Smooth muscle cell (in vitro differentiated cells): ENCODE measurements around the gene FGGY. TPM values are rescaled to one million over a fixed set of nuclear protein-coding genes. Genes with fewer than 3 reads are reported as not detected.

Source experiments
- DNase-seq: peaks from one replicate; lab custom pipeline; 2025; ENCODE audit not compliant: unreplicated experiment; lab: John Stamatoyannopoulos, UW
- H2AFZ ChIP-seq: fragments of 200-600 bp; sonication (generic); 2 replicates; pipeline ENCODE4 v1.6.0; 2016; ENCODE audit warnings: antibody characterized with exemption, low read depth, mild to moderate bottlenecking
- H3F3A ChIP-seq: fragments of 200-600 bp; sonication (generic); 2 replicates; pipeline ENCODE4 v1.6.0; 2017; ENCODE audit warnings: antibody characterized with exemption, low read depth
- H3K27ac ChIP-seq: fragments of 200-600 bp; sonication (generic); 2 replicates; pipeline ENCODE4 v1.5.1; 2016; ENCODE audit warnings: low read depth, mild to moderate bottlenecking
- H3K27me3 ChIP-seq: fragments of 200-600 bp; sonication (generic); 2 replicates; pipeline ENCODE4 v1.6.1; 2016; ENCODE audit warnings: low read depth, mild to moderate bottlenecking
- H3K36me3 ChIP-seq: fragments of 200-600 bp; sonication (generic); 2 replicates; pipeline ENCODE4 v1.5.1; 2016; ENCODE audit warnings: low read depth
- H3K4me1 ChIP-seq: fragments of 200-600 bp; sonication (generic); 2 replicates; pipeline ENCODE4 v1.5.1; 2016; ENCODE audit warnings: low read depth
- H3K4me2 ChIP-seq: fragments of 200-600 bp; sonication (generic); 2 replicates; pipeline ENCODE4 v1.6.0; 2016; ENCODE audit warnings: mild to moderate bottlenecking
- H3K4me3 ChIP-seq: fragments of 200-600 bp; sonication (generic); 2 replicates; pipeline ENCODE4 v1.5.1; 2016; ENCODE audit warnings: mild to moderate bottlenecking
- H3K79me2 ChIP-seq: fragments of 200-600 bp; sonication (generic); 2 replicates; pipeline ENCODE4 v1.6.0; 2016; ENCODE audit warnings: low read depth, mild to moderate bottlenecking
- H3K9ac ChIP-seq: fragments of 200-600 bp; sonication (generic); 2 replicates; pipeline ENCODE4 v1.6.0; 2016; ENCODE audit warnings: low read depth
- H3K9me3 ChIP-seq: fragments of 200-600 bp; sonication (generic); replicated peaks from 2 replicates; pipeline ENCODE4 v1.5.1; 2016; ENCODE audit warnings: low read depth
- H4K20me1 ChIP-seq: fragments of 200-600 bp; sonication (generic); 2 replicates; pipeline ENCODE4 v1.6.0; 2016; ENCODE audit warnings: low read depth
- WGBS: methylation state at CpG from one replicate; pipeline ENCODE4 v1.1.7; 2016; ENCODE audit warnings: low lambda C conversion rate; 5-methylcytosine and 5-hydroxymethylcytosine counted together
- polyA plus RNA-seq: library from polyadenylated mRNA; unstranded; fragments of >200 nt; fragmentation: Nextera tagmentation; extraction: Ambion mirVana; gene quantifications from 2 replicates; pipeline ENCODE4 v1.2.1, GENCODE V29; 2016
- total RNA-seq: library from RNA; depleted of rRNA; stranded (reverse); fragments of >200 nt; gene quantifications from 2 replicates; pipeline ENCODE4 v1.2.3, GENCODE V29; 2014
- TF ChIP-seq, protein P1 (sequence below): fragments of 200-600 bp; sonication (generic); IDR thresholded peaks from 2 replicates; pipeline ENCODE4 v1.5.1; 2017; ENCODE audit warnings: borderline replicate concordance, mild to moderate bottlenecking, antibody characterized with exemption; ENCODE audit not compliant: insufficient read depth, poor library complexity, severe bottlenecking

Gene FGGY
- total and polyA plus RNA-seq, 2 experiments from 2014 or later: 5.1 to 9.2 TPM

DNA sequence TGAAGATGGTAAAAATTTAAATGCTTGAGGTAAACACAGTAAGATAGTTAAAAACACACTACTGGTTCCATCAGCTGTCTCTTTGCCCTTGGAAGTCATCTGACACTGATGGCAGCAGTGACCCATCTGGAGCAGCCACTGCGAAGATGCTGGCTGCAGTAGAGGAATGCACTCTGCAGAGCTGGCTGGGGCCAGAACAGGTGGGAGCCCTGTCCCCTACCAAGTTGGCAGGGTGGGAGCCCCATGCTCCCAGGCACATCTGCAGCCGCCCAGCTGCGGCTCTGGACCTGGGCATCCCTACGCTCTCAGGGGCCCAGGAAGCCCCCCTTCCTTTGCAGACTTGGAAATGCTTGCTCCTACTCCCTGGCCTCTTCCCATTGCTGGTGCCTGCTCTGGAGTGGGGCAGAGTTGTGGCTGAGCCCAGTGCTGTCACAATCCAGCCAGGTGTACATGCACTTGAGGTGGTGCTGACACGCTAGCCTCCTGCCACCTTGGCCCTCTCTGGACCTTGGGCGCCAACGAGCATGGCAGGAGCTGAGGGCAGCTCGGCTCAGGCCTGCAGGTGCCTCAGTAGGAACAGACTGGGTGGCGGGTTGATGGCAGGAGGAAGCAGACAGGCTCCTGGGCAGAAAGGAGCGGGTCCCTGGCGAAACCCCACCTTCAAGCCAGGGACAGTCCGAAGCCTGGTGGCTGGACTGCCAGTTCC, 227.0 kb downstream of the FGGY start:
- Histone ChIP-seq H2AFZ (no peak overlapping the region), H3K4me3 (no peak overlapping the region), H3K27ac (no peak overlapping the region), H4K20me1 (no peaks in the 10 kb centered on the region), H3F3A (peaks cover 5% of the 10 kb centered on the region), H3K9me3 (no peaks in the 10 kb centered on the region), H3K27me3 (no peaks in the 10 kb centered on the region), H3K4me1 (no peaks in the 10 kb centered on the region), H3K9ac (no peak overlapping the region), H3K4me2 (no peak overlapping the region), H3K36me3 (no peaks in the 10 kb centered on the region), H3K79me2 (no peaks in the 10 kb centered on the region)
- TF ChIP-seq, protein P1, sequence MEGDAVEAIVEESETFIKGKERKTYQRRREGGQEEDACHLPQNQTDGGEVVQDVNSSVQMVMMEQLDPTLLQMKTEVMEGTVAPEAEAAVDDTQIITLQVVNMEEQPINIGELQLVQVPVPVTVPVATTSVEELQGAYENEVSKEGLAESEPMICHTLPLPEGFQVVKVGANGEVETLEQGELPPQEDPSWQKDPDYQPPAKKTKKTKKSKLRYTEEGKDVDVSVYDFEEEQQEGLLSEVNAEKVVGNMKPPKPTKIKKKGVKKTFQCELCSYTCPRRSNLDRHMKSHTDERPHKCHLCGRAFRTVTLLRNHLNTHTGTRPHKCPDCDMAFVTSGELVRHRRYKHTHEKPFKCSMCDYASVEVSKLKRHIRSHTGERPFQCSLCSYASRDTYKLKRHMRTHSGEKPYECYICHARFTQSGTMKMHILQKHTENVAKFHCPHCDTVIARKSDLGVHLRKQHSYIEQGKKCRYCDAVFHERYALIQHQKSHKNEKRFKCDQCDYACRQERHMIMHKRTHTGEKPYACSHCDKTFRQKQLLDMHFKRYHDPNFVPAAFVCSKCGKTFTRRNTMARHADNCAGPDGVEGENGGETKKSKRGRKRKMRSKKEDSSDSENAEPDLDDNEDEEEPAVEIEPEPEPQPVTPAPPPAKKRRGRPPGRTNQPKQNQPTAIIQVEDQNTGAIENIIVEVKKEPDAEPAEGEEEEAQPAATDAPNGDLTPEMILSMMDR: no peak
- WGBS: 99% methylated on average over 9 of the region's 12 CpGs
- no peak for DNase-seq

DNA sequence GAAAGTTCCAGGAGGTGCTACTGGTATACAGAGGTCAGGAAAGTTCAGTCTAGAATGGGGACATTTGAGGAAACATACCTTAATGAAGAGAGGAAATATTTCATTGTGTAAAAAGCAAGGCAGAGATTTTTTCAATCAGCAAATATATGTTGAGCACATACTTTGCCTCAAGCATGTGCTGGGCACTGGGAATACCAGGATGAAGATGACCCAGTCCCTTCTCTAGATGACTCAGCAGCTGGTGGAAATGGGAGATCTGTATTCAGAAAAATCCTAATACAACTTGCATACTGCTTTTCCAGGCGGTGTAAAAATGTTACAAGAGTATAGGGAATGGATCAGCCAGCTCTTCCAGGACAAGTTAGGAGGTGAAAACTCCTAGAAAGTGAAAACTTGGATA, 229.3 kb downstream of the FGGY start:
- no peak for DNase-seq
- Histone ChIP-seq H3K27me3 (no peaks in the 10 kb centered on the region), H3K27ac (no peak overlapping the region), H3K9ac (no peak overlapping the region), H3K4me2 (no peak overlapping the region), H3K36me3 (no peaks in the 10 kb centered on the region), H4K20me1 (no peaks in the 10 kb centered on the region), H2AFZ (no peak overlapping the region), H3K79me2 (no peaks in the 10 kb centered on the region), H3F3A (peaks cover 5% of the 10 kb centered on the region), H3K4me1 (no peaks in the 10 kb centered on the region), H3K4me3 (no peak overlapping the region), H3K9me3 (no peaks in the 10 kb centered on the region)
- WGBS: 44% methylated on average over 1 of the region's 1 CpG
- TF ChIP-seq, protein P1: no peak

DNA sequence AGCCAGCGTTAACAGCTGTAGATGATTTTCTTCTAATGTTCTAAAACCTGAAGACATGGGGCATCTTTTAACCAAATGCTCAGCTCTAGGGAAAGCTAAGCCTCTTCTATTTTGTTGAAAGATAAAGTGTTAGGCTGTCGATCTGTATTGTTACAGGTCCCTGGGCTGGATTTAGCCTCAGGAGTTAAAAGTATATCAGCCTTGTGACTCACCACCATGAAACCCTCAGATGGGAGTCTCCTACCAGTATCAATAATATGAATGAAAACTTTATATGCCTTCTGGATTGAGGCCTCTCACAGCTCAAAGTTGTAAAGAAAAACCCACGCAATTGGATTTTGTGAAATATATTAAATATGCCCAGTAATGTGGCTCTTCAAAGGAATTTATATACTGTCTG, 231.6 kb downstream of the FGGY start:
- Histone ChIP-seq H3K79me2 (no peaks in the 10 kb centered on the region), H3K9me3 (no peaks in the 10 kb centered on the region), H3K36me3 (no peaks in the 10 kb centered on the region), H3K4me3 (no peak overlapping the region), H3K9ac (no peak overlapping the region), H2AFZ (no peak overlapping the region), H3F3A (no peaks in the 10 kb centered on the region), H3K4me1 (no peaks in the 10 kb centered on the region), H3K27me3 (no peaks in the 10 kb centered on the region), H3K4me2 (no peak overlapping the region), H3K27ac (no peak overlapping the region), H4K20me1 (no peaks in the 10 kb centered on the region)
- no peak for DNase-seq
- WGBS: 63% methylated on average over 3 of the region's 3 CpGs
- TF ChIP-seq, protein P1: no peak

DNA sequence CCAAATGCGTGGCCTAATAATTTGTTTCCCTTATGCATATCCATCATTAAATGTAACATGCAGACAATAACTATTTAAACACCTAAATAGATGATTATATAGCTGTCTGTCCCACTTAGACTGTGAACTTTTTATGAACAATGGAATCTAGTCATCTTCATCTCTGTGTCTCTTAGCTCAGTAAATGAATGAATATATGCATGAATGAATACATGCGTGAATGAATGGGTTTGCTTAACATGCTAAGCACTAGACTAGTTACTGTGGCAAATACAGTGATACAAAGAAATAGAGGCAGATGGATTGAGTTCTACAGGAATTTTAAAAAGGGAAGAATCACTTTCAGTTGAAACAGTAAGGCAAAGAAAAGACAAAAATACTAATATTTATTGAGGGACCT, 232.0 kb downstream of the FGGY start:
- no peak overlapping the region for H3K9ac ChIP-seq
- 97% methylated on average over 2 of the region's 2 CpGs for WGBS

More for the DNA sequence above, 232.0 kb downstream of the FGGY start:
- Histone ChIP-seq H3K36me3 (no peaks in the 10 kb centered on the region), H4K20me1 (no peaks in the 10 kb centered on the region), H3K4me2 (no peak overlapping the region), H3K4me3 (no peak overlapping the region), H3K4me1 (no peaks in the 10 kb centered on the region), H3K27me3 (no peaks in the 10 kb centered on the region), H3K79me2 (no peaks in the 10 kb centered on the region), H3K9me3 (no peaks in the 10 kb centered on the region), H3K27ac (no peak overlapping the region), H2AFZ (no peak overlapping the region), H3F3A (no peaks in the 10 kb centered on the region)
- TF ChIP-seq, protein P1: no peak
- no peak for DNase-seq
